NOMO-1 treated with dmso at 0.1 percent for 144 hours (cell line): Measurements from ENCODE around the gene USP6.
"Not testable (repeated sequence)": the region's sequence is repeated elsewhere in the genome, so short reads cannot be mapped to it uniquely, and the experiment has no call there.

Source experiments
- DNase-seq: peaks from one replicate; lab custom pipeline; 2025; ENCODE audit not compliant: unreplicated experiment; lab: John Stamatoyannopoulos, UW

Gene USP6

GRCh38 chr17:5121186-5121841 is 5.5 kb downstream of the USP6 start:
- DNase-seq: no peak

- not testable (repeated sequence) for DNase-seq
Measured at GRCh38 chr17:5122056-5122455, 6.2 kb downstream of the USP6 start.

- no peak for DNase-seq
Measured at GRCh38 chr17:5122586-5123342, 6.9 kb downstream of the USP6 start.

- no peak for DNase-seq
Measured at GRCh38 chr17:5123343-5124124, 7.7 kb downstream of the USP6 start.

GRCh38 chr17:5124125-5124760 is 8.4 kb downstream of the USP6 start:
- not testable (repeated sequence) for DNase-seq

- DNase-seq: not testable (repeated sequence)
Measured at GRCh38 chr17:5124896-5125295, 9.1 kb downstream of the USP6 start.

- DNase-seq: no peak
Measured at GRCh38 chr17:5126719-5127488, 11.1 kb downstream of the USP6 start.

- no peak for DNase-seq
Measured at GRCh38 chr17:5127910-5128309, 12.1 kb downstream of the USP6 start.

- not testable (repeated sequence) for DNase-seq
Measured at GRCh38 chr17:5128387-5128786, 12.6 kb downstream of the USP6 start.

GRCh38 chr17:5128905-5129535 is 13.2 kb downstream of the USP6 start:
- DNase-seq: no peak

- DNase-seq: not testable (repeated sequence)
Measured at GRCh38 chr17:5129770-5130169, 13.9 kb downstream of the USP6 start.

- not testable (repeated sequence) for DNase-seq
Measured at GRCh38 chr17:5130261-5130660, 14.4 kb downstream of the USP6 start.

- DNase-seq: not testable (repeated sequence)
Measured at GRCh38 chr17:5130687-5131086, 14.9 kb downstream of the USP6 start.

GRCh38 chr17:5131146-5131715 is 15.4 kb downstream of the USP6 start:
- no peak for DNase-seq

GRCh38 chr17:5131799-5132502 is 16.1 kb downstream of the USP6 start:
- DNase-seq: not testable (repeated sequence)

- DNase-seq: not testable (repeated sequence)
Measured at GRCh38 chr17:5132503-5133225, 16.8 kb downstream of the USP6 start.

GRCh38 chr17:5133311-5133710 is 17.5 kb downstream of the USP6 start:
- no peak for DNase-seq

- not testable (repeated sequence) for DNase-seq
Measured at GRCh38 chr17:5133961-5134360, 18.1 kb downstream of the USP6 start.
